Epithelial cell of esophagus (primary cell): ENCODE data around the gene RPL10A.
A peak's percentile ranks its signal among the peaks of the same experiment; 100 is the strongest.

Experiments used
- DNase-seq: peaks from one replicate; pipeline ENCODE4 v3.0.0; 2010; ENCODE audit warnings: low read depth
- H3K4me3 ChIP-seq: 2 replicates; pipeline ENCODE4 v1.5.1; 2011; ENCODE audit warnings: mild to moderate bottlenecking, low read length, control low read depth
- TF ChIP-seq, protein P1 (sequence below): IDR thresholded peaks from 2 replicates; pipeline ENCODE4 v1.5.1; 2011; ENCODE audit warnings: low read depth, mild to moderate bottlenecking, low read length, control low read depth, inconsistent platforms; ENCODE audit not compliant: insufficient read depth; ENCODE audit errors: missing control alignments

Gene RPL10A

DNA sequence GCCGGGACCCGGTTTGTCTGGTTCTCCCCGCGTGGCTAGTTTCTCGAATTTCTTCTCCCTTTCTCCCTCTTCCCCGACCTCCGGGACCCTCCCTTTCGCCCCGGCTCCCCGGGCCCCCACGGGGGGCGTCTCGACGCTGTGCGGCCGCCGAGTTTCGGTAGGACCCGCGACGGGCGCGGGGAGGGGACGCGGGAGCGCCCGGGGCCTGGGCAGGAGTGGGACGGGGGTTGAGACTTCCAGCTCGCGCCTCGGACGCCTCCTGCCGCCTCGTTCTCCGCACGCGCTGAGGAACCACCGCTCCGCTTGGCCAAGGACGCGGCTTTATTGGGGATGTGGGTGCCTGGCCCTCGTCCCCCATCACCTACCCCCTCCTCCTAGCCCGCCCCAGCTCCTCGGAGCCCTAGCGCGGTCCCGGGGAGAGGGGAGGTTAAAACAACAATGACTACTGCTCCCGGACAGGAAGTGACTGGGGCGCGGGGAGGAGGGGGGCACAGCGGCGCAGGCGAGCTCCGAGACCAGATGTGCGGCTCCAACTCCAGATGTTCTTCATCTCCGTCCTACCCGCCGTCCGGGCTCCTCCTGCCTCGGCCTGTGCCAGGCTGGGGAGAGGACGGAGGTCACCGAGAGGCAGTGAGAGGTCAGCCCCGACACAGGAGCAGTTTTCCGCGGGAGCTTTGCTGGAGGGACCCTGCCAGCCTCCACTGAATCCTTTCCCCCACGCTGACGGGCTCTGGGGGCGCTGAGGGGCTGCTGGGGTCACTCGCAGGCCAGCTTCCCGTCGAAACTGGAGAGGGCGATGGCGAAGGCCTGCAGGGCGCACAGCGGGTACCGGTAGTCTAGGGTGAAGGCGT, 29.6 kb downstream of the RPL10A start:
- TF ChIP-seq, protein P1, sequence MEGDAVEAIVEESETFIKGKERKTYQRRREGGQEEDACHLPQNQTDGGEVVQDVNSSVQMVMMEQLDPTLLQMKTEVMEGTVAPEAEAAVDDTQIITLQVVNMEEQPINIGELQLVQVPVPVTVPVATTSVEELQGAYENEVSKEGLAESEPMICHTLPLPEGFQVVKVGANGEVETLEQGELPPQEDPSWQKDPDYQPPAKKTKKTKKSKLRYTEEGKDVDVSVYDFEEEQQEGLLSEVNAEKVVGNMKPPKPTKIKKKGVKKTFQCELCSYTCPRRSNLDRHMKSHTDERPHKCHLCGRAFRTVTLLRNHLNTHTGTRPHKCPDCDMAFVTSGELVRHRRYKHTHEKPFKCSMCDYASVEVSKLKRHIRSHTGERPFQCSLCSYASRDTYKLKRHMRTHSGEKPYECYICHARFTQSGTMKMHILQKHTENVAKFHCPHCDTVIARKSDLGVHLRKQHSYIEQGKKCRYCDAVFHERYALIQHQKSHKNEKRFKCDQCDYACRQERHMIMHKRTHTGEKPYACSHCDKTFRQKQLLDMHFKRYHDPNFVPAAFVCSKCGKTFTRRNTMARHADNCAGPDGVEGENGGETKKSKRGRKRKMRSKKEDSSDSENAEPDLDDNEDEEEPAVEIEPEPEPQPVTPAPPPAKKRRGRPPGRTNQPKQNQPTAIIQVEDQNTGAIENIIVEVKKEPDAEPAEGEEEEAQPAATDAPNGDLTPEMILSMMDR = peak; percentile 5
- peak overlapping the region; percentile 67 for H3K4me3 ChIP-seq
- DNase-seq = peak; percentile 60

- DNase-seq = no peak
- peak overlapping the region; percentile 67 for H3K4me3 ChIP-seq
- TF ChIP-seq, protein P1 = no peak
Observed at GRCh38 chr6:35498422-35499067, 30.3 kb downstream of the RPL10A start.

DNA sequence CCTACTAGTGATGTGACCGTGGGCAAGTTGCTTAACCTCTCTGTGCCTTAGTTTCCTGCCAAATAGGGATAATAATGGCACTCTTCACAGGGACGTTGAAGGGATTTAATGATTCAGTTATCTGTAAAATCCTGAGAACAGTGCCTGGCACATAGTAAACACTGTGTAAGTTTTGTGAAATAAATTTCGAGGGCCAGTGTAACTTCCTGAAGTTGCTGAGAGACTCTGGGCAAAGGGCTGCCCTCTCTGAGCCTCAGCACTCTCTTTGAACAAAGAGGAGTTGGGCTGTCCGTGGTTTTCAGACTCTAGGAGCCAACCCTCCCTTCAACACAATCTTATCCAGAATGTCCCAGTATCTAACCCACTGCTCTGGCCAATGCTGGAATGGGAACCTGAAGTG, 31.2 kb downstream of the RPL10A start:
- H3K4me3 ChIP-seq = no peak overlapping the region
- DNase-seq = no peak
- TF ChIP-seq, protein P1 = no peak

GRCh38 chr6:35500782-35501181, 32.6 kb downstream of the RPL10A start:
- DNase-seq = peak; percentile 63
- TF ChIP-seq, protein P1 = no peak
- no peak overlapping the region for H3K4me3 ChIP-seq

DNA sequence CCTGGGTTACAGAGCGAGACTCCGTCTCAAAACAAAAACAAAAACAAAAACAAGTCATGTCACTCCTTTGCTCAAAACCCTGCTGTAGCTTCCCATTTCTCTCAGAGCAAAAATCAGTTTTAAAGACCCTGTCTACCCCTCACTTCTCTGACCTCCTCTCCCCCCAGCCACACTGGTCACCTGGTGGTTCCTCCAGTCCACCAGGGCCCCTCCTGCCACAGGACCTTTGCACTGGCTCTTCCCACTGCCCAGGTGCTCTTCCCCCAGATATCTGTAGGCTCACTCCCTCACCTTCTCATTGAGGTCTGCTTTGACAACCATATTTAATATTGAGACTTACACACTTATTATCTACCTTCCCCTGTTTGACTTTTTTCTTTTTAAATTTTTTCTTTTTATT, 33.6 kb downstream of the RPL10A start:
- no peak for DNase-seq
- TF ChIP-seq, protein P1 = no peak
- no peak overlapping the region for H3K4me3 ChIP-seq

GRCh38 chr6:35503534-35503933, 35.3 kb downstream of the RPL10A start:
- DNase-seq = no peak
- no peak overlapping the region for H3K4me3 ChIP-seq

More at GRCh38 chr6:35503534-35503933, 35.3 kb downstream of the RPL10A start:
- TF ChIP-seq, protein P1 = no peak
